Panc1 (cell line): ENCODE measurements around the gene FGD2.

Source experiments
- CTCF ChIP-seq: fragments of 450-650 bp; IDR thresholded peaks from 2 replicates; pipeline ENCODE4 v1.5.1; 2017; ENCODE audit warnings: mild to moderate bottlenecking
- TCF7L2 ChIP-seq: IDR thresholded peaks from 2 replicates; pipeline ENCODE4 v1.6.1; 2011; ENCODE audit warnings: mild to moderate bottlenecking, low read depth, low read length, inconsistent platforms

GRCh38 chr6:37057678-37058077 lies 52.2 kb downstream of the FGD2 start:
- TF ChIP-seq CTCF, result no peak
- TF ChIP-seq TCF7L2, result no peak
